K562 (cell line): Measurements from ENCODE around the gene SRGN. TPM values are rescaled to one million over a fixed set of nuclear protein-coding genes. Genes with fewer than 3 reads are reported as not detected.
A peak's percentile ranks its signal among the peaks of the same experiment; 100 is the strongest.

Experiments
- ATAC-seq: fragments of 200-7000 bp; cut with Tn5 transposase; 3 replicates; pipeline ENCODE4 v1.9.1; 2020; ENCODE audit warnings: moderate library complexity
- BruUV-seq: library from RNA; stranded (reverse); fragments of 400-500 nt; replicated peaks from 2 replicates; lab custom pipeline; 2021; lab: Mats Ljungman, UMichigan
- CTCF ChIA-PET: fragments of 300-600 bp; formaldehyde crosslinking; extraction: SDS; loops from one replicate; lab custom pipeline; 2021; ENCODE audit warnings: low intra/inter-chr PET ratio; lab: Yijun Ruan, JAX
- POLR2A ChIA-PET: fragments of 300-600, 350-650 bp; sonication (Branson Sonifier 250); formaldehyde crosslinking; extraction: SDS; loops from one replicate; lab custom pipeline; 2021; ENCODE audit warnings: antibody characterized with exemption, inconsistent platforms; lab: Yijun Ruan, JAX
- DNase-seq, 4 experiments: peaks; one replicate each; pipeline versions ENCODE4 v3.0.0 to v3.0.0-alpha.2; 2011 to 2018; ENCODE audit warnings: low spot score in 3 of 4, mixed read lengths in 3 of 4; ENCODE audit errors: extremely low read depth in 1 of 4
- FAIRE-seq: peaks from 2 replicates; lab custom pipeline; 2011; peaks lifted over from hg19 to GRCh38; lab: Jason Lieb, UNC
- H2AFZ ChIP-seq: 2 replicates; pipeline ENCODE4 v1.6.0; 2011; ENCODE audit warnings: low read depth, low read length, control low read depth, inconsistent platforms
- H3K27ac ChIP-seq: fragments of 200-600 bp; 3 replicates; pipeline ENCODE4 v1.8.0; 2011; ENCODE audit warnings: low read depth, mild to moderate bottlenecking, control low read depth, inconsistent platforms, low read length, moderate library complexity, mixed read lengths; ENCODE audit errors: extremely low read depth
- H3K27me3 ChIP-seq, 2 experiments: fragments of 300-600 bp in 1 of 2; 2 replicates in 1 of 2; 3 replicates in 1 of 2; pipeline versions ENCODE4 v1.6.0 to v1.8.0; 2011; ENCODE audit warnings: inconsistent platforms in 2 of 2, low read length in 2 of 2, mild to moderate bottlenecking in 1 of 2, mixed read lengths in 1 of 2, moderate library complexity in 1 of 2; ENCODE audit not compliant: control insufficient read depth in 2 of 2, insufficient read depth in 2 of 2
- H3K36me3 ChIP-seq: fragments of 300-600 bp; 3 replicates; pipeline ENCODE4 v1.8.0; 2011; ENCODE audit warnings: mild to moderate bottlenecking, low read length, inconsistent platforms; ENCODE audit not compliant: control insufficient read depth, insufficient read depth
- H3K4me1 ChIP-seq, 2 experiments: fragments of 200-600 bp in 1 of 2; replicated peaks in 1 of 2; 2 replicates in 1 of 2; 3 replicates in 1 of 2; pipeline versions ENCODE4 v1.5.1 to v1.8.0; 2011; ENCODE audit warnings: inconsistent platforms in 2 of 2, low read length in 2 of 2, mild to moderate bottlenecking in 1 of 2, mixed read lengths in 1 of 2, moderate library complexity in 1 of 2; ENCODE audit not compliant: control insufficient read depth in 2 of 2, insufficient read depth in 2 of 2
- H3K4me2 ChIP-seq: 2 replicates; pipeline ENCODE4 v1.6.1; 2011; ENCODE audit warnings: low read length, control low read depth, inconsistent platforms, mixed read lengths; ENCODE audit not compliant: insufficient read depth
- H3K4me3 ChIP-seq: fragments of 200-600 bp; sonication (generic), shearing (Covaris generic); 2 replicates; pipeline ENCODE4 v1.5.1; 2016; ENCODE audit warnings: control low read depth, inconsistent platforms
- H3K79me2 ChIP-seq: fragments of 200-600 bp; 3 replicates; pipeline ENCODE4 v1.8.0; 2011; ENCODE audit warnings: low read length, inconsistent platforms; ENCODE audit not compliant: control insufficient read depth, insufficient read depth
- H3K9ac ChIP-seq, 2 experiments: 2 replicates each; pipeline versions ENCODE4 v1.6.0 to v1.6.1; 2011; ENCODE audit warnings: low read depth in 2 of 2, low read length in 2 of 2, control low read depth in 1 of 2, inconsistent platforms in 1 of 2, mild to moderate bottlenecking in 1 of 2, mixed read lengths in 1 of 2; ENCODE audit not compliant: insufficient read depth in 1 of 2
- H3K9me1 ChIP-seq: one replicate; pipeline ENCODE4 v1.6.0; 2011; ENCODE audit warnings: inconsistent platforms, mild to moderate bottlenecking, low read length, moderate library complexity; ENCODE audit not compliant: control insufficient read depth, insufficient read depth
- H3K9me3 ChIP-seq: replicated peaks from 2 replicates; pipeline ENCODE4 v1.5.1; 2011; ENCODE audit warnings: low read depth, low read length, inconsistent platforms; ENCODE audit not compliant: control insufficient read depth, insufficient read depth
- H4K20me1 ChIP-seq: replicated peaks from 2 replicates; pipeline ENCODE4 v1.6.1; 2011; ENCODE audit warnings: low read length, inconsistent platforms, mixed read lengths; ENCODE audit not compliant: control insufficient read depth, insufficient read depth
- ARID1B ChIP-seq: fragments of 450-650 bp; IDR thresholded peaks from 2 replicates; pipeline ENCODE4 v1.6.1; 2016; ENCODE audit warnings: antibody characterized with exemption, mild to moderate bottlenecking, inconsistent platforms
- DPF2 ChIP-seq: fragments of 450-650 bp; IDR thresholded peaks from 2 replicates; pipeline ENCODE4 v1.6.1; 2016
- ETV1 ChIP-seq: fragments of 450-650 bp; conservative IDR thresholded peaks from 2 replicates; pipeline ENCODE4 v1.6.1; 2016; ENCODE audit warnings: missing genetic modification characterization, control low read depth, low read depth, missing compliant biosample characterization
- GABPA ChIP-seq: fragments of 200-800 bp; sonication (Bioruptor generic); conservative IDR thresholded peaks from 2 replicates; pipeline ENCODE4 v1.6.1; 2016; ENCODE audit warnings: low read depth, missing genetic modification characterization, missing compliant biosample characterization
- MAFF ChIP-seq: IDR thresholded peaks from 2 replicates; pipeline ENCODE4 v1.6.1; 2012; ENCODE audit warnings: low read length, improper control_type of control experiment
- NFE2 ChIP-seq: IDR thresholded peaks from 2 replicates; pipeline ENCODE4 v1.6.1; 2014; ENCODE audit warnings: antibody characterized with exemption, low read depth
- NONO ChIP-seq, 2 experiments: fragments of 200-400 bp in 1 of 2; fragments of 450-650 bp in 1 of 2; formaldehyde crosslinking in 1 of 2; IDR thresholded peaks; 2 replicates each; pipeline ENCODE4 v1.6.1; 2017; ENCODE audit warnings: low read depth in 2 of 2, mild to moderate bottlenecking in 2 of 2, moderate library complexity in 2 of 2, low read length in 1 of 2
- NR2C1 ChIP-seq, 2 experiments: fragments of 450-650 bp; IDR thresholded peaks; 2 replicates each; pipeline ENCODE4 v1.6.1; 2017; ENCODE audit warnings: mild to moderate bottlenecking in 2 of 2, antibody characterized with exemption in 1 of 2, inconsistent platforms in 1 of 2, missing compliant biosample characterization in 1 of 2, missing genetic modification characterization in 1 of 2
- POLR2A ChIP-seq: fragments of 450-650 bp; conservative IDR thresholded peaks from 2 replicates; pipeline ENCODE4 v1.6.1; 2016
- TBL1XR1 ChIP-seq, 2 experiments: IDR thresholded peaks; 2 replicates each; pipeline ENCODE4 v1.6.1; 2012; ENCODE audit warnings: improper control_type of control experiment in 2 of 2, low read length in 2 of 2, mild to moderate bottlenecking in 1 of 2
- ZNF24 ChIP-seq: fragments of 450-650 bp; IDR thresholded peaks from 2 replicates; pipeline ENCODE4 v1.6.1; 2016
- ZNF507 ChIP-seq: conservative IDR thresholded peaks from 2 replicates; pipeline ENCODE4 v1.6.1; 2017; ENCODE audit warnings: missing genetic modification characterization, missing compliant biosample characterization
- WGBS: fragments of 100-300 bp; shearing (Covaris generic); methylation state at CpG from one replicate; pipeline ENCODE4 v1.1.6; 2016; ENCODE audit warnings: low coverage, mixed read lengths; ENCODE audit not compliant: insufficient coverage; ENCODE audit errors: missing lambda C conversion rate; 5-methylcytosine and 5-hydroxymethylcytosine counted together
- in situ Hi-C: fragments of 300-500 bp; cut with MboI; formaldehyde crosslinking; loops from 4 replicates; pipeline ENCODE4 v1.15.0; 2018; ENCODE audit warnings: inconsistent platforms, mixed read lengths
- intact Hi-C: fragments of 100-400 bp; cut with micrococcal nuclease; formaldehyde crosslinking; loops from 2 replicates; pipeline ENCODE4 v1.14.2; 2022
- polyA plus RNA-seq, 8 experiments: library from polyadenylated mRNA; depleted of rRNA in 4 of 8; stranded (reverse) in 5 of 8; unstranded in 3 of 8; fragments of >200 nt; fragmentation: Nextera tagmentation in 2 of 8; fragmentation: Illumina TruSeq in 1 of 8; extraction: Ambion mirVana in 2 of 8; extraction: Trizol in 1 of 8; gene quantifications; 2 replicates each; pipeline versions ENCODE4 v1.2.1 to v1.2.3, GENCODE V29; 2011 to 2014; ENCODE audit warnings: inconsistent platforms in 1 of 8, missing spikeins in 1 of 8
- total RNA-seq, 7 experiments: library from RNA; depleted of rRNA in 6 of 7; stranded (reverse); fragments of >200 nt in 6 of 7; fragmentation: Illumina TruSeq in 2 of 7; extraction: Trizol in 2 of 7; gene quantifications; 2 replicates each; pipeline versions ENCODE4 v1.2.1 to v1.2.3, GENCODE V29; 2011 to 2021; ENCODE audit warnings: low replicate concordance in 1 of 7
- TF ChIP-seq, protein P1 (sequence below): fragments of 450-650 bp; conservative IDR thresholded peaks from 2 replicates; pipeline ENCODE4 v1.6.1; 2016; ENCODE audit warnings: missing genetic modification characterization, low read depth, mild to moderate bottlenecking, control low read depth, missing compliant biosample characterization

The SRGN gene
- total and polyA plus RNA-seq, 9 of the 15 experiments (the other 6 are each of a cell fraction or from before 2014, with no cell fraction given), result 136 to 304 (median 180) TPM

DNA sequence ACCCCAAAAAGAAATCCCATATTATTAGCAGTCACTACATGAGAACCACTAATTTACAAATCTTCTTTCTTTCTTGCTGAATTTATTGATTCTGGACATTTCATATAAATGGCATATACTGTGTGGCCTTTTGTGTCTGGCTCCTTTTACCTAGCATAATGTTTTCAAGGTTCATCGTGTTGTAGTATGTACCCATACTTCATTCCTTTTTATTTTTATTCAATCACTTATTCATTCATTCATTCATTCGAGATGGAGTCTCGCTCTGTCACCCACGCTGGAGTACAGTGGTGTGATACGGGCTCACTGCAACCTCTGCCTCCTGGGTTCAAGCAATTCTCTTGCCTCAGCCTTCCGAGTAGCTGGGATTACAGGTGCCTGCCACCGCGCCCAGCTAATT, 58.0 kb downstream of the SRGN start:
- 91% methylated on average over 8 of the region's 8 CpGs for WGBS

DNA sequence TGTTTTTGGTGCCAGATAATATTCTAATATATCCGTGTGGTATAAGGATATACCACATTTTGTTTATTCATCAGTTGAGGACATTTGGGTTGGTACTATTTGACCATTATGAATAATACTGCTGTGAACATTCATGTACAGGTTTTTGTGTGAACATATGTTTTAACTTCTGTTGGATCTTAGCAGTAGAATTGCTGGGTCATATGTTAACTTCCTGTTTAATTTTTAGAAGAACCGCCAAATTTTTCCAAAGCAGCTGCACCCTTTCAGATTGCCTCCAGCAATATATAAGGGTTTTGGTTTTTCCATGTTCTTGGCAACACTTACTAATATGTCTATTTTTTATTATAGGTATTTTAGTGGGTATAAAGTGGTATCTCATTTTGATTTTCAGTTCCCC, 58.9 kb downstream of the SRGN start:
- no peak overlapping the region for H3K4me2 ChIP-seq
- H3K27me3 ChIP-seq, result no peaks in the 10 kb centered on the region
- H3K9ac ChIP-seq, result no peak overlapping the region
- H3K4me1 ChIP-seq, result no peaks in the 10 kb centered on the region; a peak in 1 of 5 replicates
- no peaks in the 10 kb centered on the region for H3K9me3 ChIP-seq
- BruUV-seq, result no TSS peak
- DNase-seq (peak in 1 of 4 experiments; percentile 20), ATAC-seq (peak; percentile 58), FAIRE-seq (no peak)
- peaks cover 82% of the 10 kb centered on the region for H3K79me2 ChIP-seq
- in situ Hi-C loops (no loop called here), intact Hi-C loops (no loop called here)
- WGBS, result 14% methylated on average over 2 of the region's 2 CpGs
- no peak overlapping the region for H2AFZ ChIP-seq
- peaks cover 4% of the 10 kb centered on the region; the same call in 1 of the 3 replicates for H3K36me3 ChIP-seq
- H3K9me1 ChIP-seq, result no peaks in the 10 kb centered on the region
- POLR2A ChIA-PET, result interaction anchor here (1.7 kb wide), 1 partner anchor 12 kb away, joined by 8 read pairs; no protein-coding TSS in a partner anchor
- CTCF ChIA-PET, result no interaction called here
- H3K27ac ChIP-seq, result peak overlapping the region; percentile 51; the same call in 1 of the 3 replicates
- no peaks in the 10 kb centered on the region for H4K20me1 ChIP-seq
- no peak overlapping the region for H3K4me3 ChIP-seq
- peak; percentile 34; the same call in 1 of the 2 replicates for TF ChIP-seq ARID1B
- TF ChIP-seq DPF2, result peak; percentile 43; the same call in 1 of the 2 replicates
- TF ChIP-seq POLR2A, result no peak
- TF ChIP-seq NFE2, result peak; percentile 82
- TF ChIP-seq MAFF, result peak; percentile 36; the same call in 1 of the 2 replicates
- no peak for TF ChIP-seq NONO (IDR thresholded peaks at IDR 0.05; ENCODE audit: low read depth in 2 of 2, low read length in 1 of 2)
- peak; percentile 52 for TF ChIP-seq ETV1 (tag)
- TF ChIP-seq, protein P1, sequence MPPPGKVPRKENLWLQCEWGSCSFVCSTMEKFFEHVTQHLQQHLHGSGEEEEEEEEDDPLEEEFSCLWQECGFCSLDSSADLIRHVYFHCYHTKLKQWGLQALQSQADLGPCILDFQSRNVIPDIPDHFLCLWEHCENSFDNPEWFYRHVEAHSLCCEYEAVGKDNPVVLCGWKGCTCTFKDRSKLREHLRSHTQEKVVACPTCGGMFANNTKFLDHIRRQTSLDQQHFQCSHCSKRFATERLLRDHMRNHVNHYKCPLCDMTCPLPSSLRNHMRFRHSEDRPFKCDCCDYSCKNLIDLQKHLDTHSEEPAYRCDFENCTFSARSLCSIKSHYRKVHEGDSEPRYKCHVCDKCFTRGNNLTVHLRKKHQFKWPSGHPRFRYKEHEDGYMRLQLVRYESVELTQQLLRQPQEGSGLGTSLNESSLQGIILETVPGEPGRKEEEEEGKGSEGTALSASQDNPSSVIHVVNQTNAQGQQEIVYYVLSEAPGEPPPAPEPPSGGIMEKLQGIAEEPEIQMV (tag), result no peak
- TF ChIP-seq NR2C1 (IDR thresholded peaks at IDR 0.05), result no peak
- TF ChIP-seq NR2C1 (tag; IDR thresholded peaks at IDR 0.05), result no peak
- TF ChIP-seq GABPA (tag), result 0 out of 2 replicates have a peak, but pooled peaks have one; percentile 15

More for the DNA sequence above, 58.0 kb downstream of the SRGN start:
- no peak overlapping the region for H3K27ac ChIP-seq
- no peaks in the 10 kb centered on the region for H3K27me3 ChIP-seq
- in situ Hi-C loops (no loop called here), intact Hi-C loops (no loop called here)
- peaks cover 85% of the 10 kb centered on the region for H3K79me2 ChIP-seq
- FAIRE-seq (no peak), ATAC-seq (no peak)
- H4K20me1 ChIP-seq, result no peaks in the 10 kb centered on the region
- BruUV-seq, result no TSS peak
- POLR2A ChIA-PET, result interaction anchor here (0.6 to 0.7 kb wide), 2 partner anchors 9 to 21 kb away, joined by 3 read pairs; no protein-coding TSS in a partner anchor
- H2AFZ ChIP-seq, result no peak overlapping the region
- TF ChIP-seq ZNF24, result peak; percentile 78
- TF ChIP-seq ZNF507, result 0 out of 2 replicates have a peak, but pooled peaks have one; percentile 19
- TF ChIP-seq TBL1XR1 (IDR thresholded peaks at IDR 0.05; ENCODE audit: low read length in 2 of 2), result no peak
- TF ChIP-seq, all 486 proteins: peak for 2
- no peak for DNase-seq
- peaks cover 12% of the 10 kb centered on the region; the same call in 1 of the 3 replicates for H3K36me3 ChIP-seq
- no peak overlapping the region for H3K4me3 ChIP-seq
- no peaks in the 10 kb centered on the region; a peak in 1 of 5 replicates for H3K4me1 ChIP-seq
- no peaks in the 10 kb centered on the region for H3K9me1 ChIP-seq
- no peak overlapping the region for H3K4me2 ChIP-seq
- CTCF ChIA-PET, result no interaction called here
- H3K9ac ChIP-seq, result no peak overlapping the region
- no peaks in the 10 kb centered on the region for H3K9me3 ChIP-seq
